ENCODE measurements around the gene TAT.

DNA sequence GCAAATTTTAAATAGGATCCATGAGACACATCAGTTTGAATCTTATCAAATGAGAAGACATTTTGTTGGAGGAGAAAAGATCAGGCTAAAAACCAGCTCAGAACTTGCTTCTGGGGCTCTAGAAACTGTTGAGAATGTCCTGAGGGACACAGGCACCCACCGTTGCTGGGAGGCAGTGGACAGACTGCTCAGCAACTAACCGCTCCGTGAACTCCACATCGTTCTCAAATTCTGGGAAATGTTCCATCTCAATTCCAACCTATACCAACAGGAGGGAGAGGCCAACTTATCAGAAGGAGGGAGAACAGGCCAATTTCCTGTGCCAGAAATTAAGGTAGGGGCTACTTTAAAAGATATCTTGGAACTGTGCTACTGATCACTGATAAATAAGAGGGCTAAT, 8.3 kb downstream of the TAT start:
- TF ChIP-seq, protein P1, sequence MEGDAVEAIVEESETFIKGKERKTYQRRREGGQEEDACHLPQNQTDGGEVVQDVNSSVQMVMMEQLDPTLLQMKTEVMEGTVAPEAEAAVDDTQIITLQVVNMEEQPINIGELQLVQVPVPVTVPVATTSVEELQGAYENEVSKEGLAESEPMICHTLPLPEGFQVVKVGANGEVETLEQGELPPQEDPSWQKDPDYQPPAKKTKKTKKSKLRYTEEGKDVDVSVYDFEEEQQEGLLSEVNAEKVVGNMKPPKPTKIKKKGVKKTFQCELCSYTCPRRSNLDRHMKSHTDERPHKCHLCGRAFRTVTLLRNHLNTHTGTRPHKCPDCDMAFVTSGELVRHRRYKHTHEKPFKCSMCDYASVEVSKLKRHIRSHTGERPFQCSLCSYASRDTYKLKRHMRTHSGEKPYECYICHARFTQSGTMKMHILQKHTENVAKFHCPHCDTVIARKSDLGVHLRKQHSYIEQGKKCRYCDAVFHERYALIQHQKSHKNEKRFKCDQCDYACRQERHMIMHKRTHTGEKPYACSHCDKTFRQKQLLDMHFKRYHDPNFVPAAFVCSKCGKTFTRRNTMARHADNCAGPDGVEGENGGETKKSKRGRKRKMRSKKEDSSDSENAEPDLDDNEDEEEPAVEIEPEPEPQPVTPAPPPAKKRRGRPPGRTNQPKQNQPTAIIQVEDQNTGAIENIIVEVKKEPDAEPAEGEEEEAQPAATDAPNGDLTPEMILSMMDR (IDR thresholded peaks at IDR 0.05) = no peak
- no peak for TF ChIP-seq POLR2A (IDR thresholded peaks at IDR 0.05)
